HCT116 (cell line): Measurements from ENCODE around the gene MADD. TPM values are rescaled to one million over a fixed set of nuclear protein-coding genes. Genes with fewer than 3 reads are reported as not detected.

Source experiments
- ATAC-seq: fragments of 200-7000 bp; cut with Tn5 transposase; 2 replicates; pipeline ENCODE4 v1.9.1; 2020; ENCODE audit warnings: mild to moderate bottlenecking, moderate library complexity
- BruUV-seq: library from RNA; stranded (reverse); fragments of 400-500 nt; replicated peaks from 2 replicates; lab custom pipeline; 2021; lab: Mats Ljungman, UMichigan
- CTCF ChIA-PET: fragments of 300-600 bp; sonication (Branson Sonifier 250); formaldehyde crosslinking; loops from one replicate; lab custom pipeline; 2021; ENCODE audit warnings: antibody characterized with exemption; lab: Charles Lee
- POLR2A ChIA-PET: fragments of 300-600, 350-600 bp; sonication (Branson Sonifier 250); formaldehyde crosslinking; loops from one replicate; lab custom pipeline; 2021; ENCODE audit warnings: antibody characterized with exemption; lab: Charles Lee
- RAD21 ChIA-PET, 2 experiments: fragments of 300-600 bp; sonication (Branson Sonifier 250); formaldehyde crosslinking; loops; one replicate each; lab custom pipeline; 2023; ENCODE audit warnings: low total read pairs in 2 of 2; ENCODE audit not compliant: uncharacterized antibody in 2 of 2, unreplicated experiment in 2 of 2, low non-redundant PET in 1 of 2; lab: Charles Lee
- DNase-seq: peaks from one replicate; pipeline ENCODE4 v3.0.0-alpha.2; 2010; ENCODE audit warnings: low read depth, low spot score
- H2AFZ ChIP-seq: fragments of 200-600 bp; shearing (Covaris generic), sonication (generic); 2 replicates; pipeline ENCODE4 v1.6.1; 2017; ENCODE audit warnings: low read depth, mixed run types, mixed read lengths, antibody characterized with exemption, low read length; ENCODE audit not compliant: poor library complexity, severe bottlenecking
- H3K27ac ChIP-seq: 2 replicates; pipeline ENCODE4 v1.5.1; 2012; ENCODE audit warnings: low read depth, low read length
- H3K27me3 ChIP-seq: fragments of 200-600 bp; sonication (generic); 2 replicates; pipeline ENCODE4 v1.6.1; 2016; ENCODE audit warnings: mixed run types, low read length, mixed read lengths; ENCODE audit not compliant: insufficient read depth
- H3K36me3 ChIP-seq, 2 experiments: fragments of 200-500 bp in 1 of 2; fragments of 200-600 bp in 1 of 2; sonication (Bioruptor generic) in 1 of 2; sonication (generic) in 1 of 2; 2 replicates each; pipeline versions ENCODE4 v1.5.1 to v1.6.1; 2014 to 2016; ENCODE audit warnings: low read length in 2 of 2, inconsistent platforms in 1 of 2, mixed read lengths in 1 of 2, mixed run types in 1 of 2; ENCODE audit not compliant: insufficient read depth in 2 of 2, control insufficient read depth in 1 of 2
- H3K4me1 ChIP-seq, 2 experiments: fragments of 200-600 bp in 1 of 2; sonication (generic) in 1 of 2; 2 replicates each; pipeline versions ENCODE4 v1.5.1 to v1.6.1; 2012 to 2017; ENCODE audit warnings: low read length in 2 of 2, inconsistent platforms in 1 of 2, mild to moderate bottlenecking in 1 of 2, mixed read lengths in 1 of 2, mixed run types in 1 of 2, moderate library complexity in 1 of 2; ENCODE audit not compliant: insufficient read depth in 2 of 2, control insufficient read depth in 1 of 2
- H3K4me2 ChIP-seq: fragments of 200-600 bp; sonication (generic); 2 replicates; pipeline ENCODE4 v1.6.1; 2017; ENCODE audit warnings: mixed run types, low read length, mixed read lengths
- H3K4me3 ChIP-seq, 2 experiments: fragments of 200-600 bp in 1 of 2; sonication (generic) in 1 of 2; replicated peaks in 1 of 2; 2 replicates each; pipeline ENCODE4 v1.5.1; 2011 to 2016; ENCODE audit warnings: low read length in 2 of 2, control low read depth in 1 of 2, low read depth in 1 of 2, mild to moderate bottlenecking in 1 of 2, mixed read lengths in 1 of 2, mixed run types in 1 of 2
- H3K79me2 ChIP-seq: fragments of 200-600 bp; sonication (generic); 2 replicates; pipeline ENCODE4 v1.6.1; 2017; ENCODE audit warnings: mild to moderate bottlenecking, mixed run types, low read length, moderate library complexity, mixed read lengths; ENCODE audit not compliant: insufficient read depth
- H3K9ac ChIP-seq: fragments of 200-600 bp; sonication (generic); 2 replicates; pipeline ENCODE4 v1.6.1; 2016; ENCODE audit warnings: low read length, mixed read lengths
- H3K9me2 ChIP-seq: fragments of 200-600 bp; sonication (generic), shearing (Covaris generic); 2 replicates; pipeline ENCODE4 v1.6.1; 2017; ENCODE audit warnings: mixed run types, mild to moderate bottlenecking, moderate library complexity; ENCODE audit not compliant: insufficient read depth
- H3K9me3 ChIP-seq, 2 experiments: fragments of 200-500 bp in 1 of 2; fragments of 200-600 bp in 1 of 2; sonication (Bioruptor generic) in 1 of 2; sonication (generic) in 1 of 2; 2 replicates each; pipeline ENCODE4 v1.6.1; 2014 to 2017; ENCODE audit warnings: low read length in 2 of 2, mixed read lengths in 2 of 2, inconsistent platforms in 1 of 2, low read depth in 1 of 2, mild to moderate bottlenecking in 1 of 2, mixed run types in 1 of 2, moderate library complexity in 1 of 2; ENCODE audit not compliant: control insufficient read depth in 1 of 2, insufficient read depth in 1 of 2
- H4K20me1 ChIP-seq: fragments of 200-600 bp; sonication (generic), shearing (Covaris generic); 2 replicates; pipeline ENCODE4 v1.6.1; 2017; ENCODE audit warnings: mixed run types, mild to moderate bottlenecking, moderate library complexity; ENCODE audit not compliant: insufficient read depth
- ELF1 ChIP-seq: IDR thresholded peaks from 2 replicates; pipeline ENCODE4 v1.6.1; 2012; ENCODE audit warnings: low read depth, borderline replicate concordance
- SP1 ChIP-seq: IDR thresholded peaks from 2 replicates; pipeline ENCODE4 v1.6.1; 2012; ENCODE audit warnings: low read depth
- TCF7L2 ChIP-seq: IDR thresholded peaks from 2 replicates; pipeline ENCODE4 v1.7.0; 2011; ENCODE audit warnings: borderline replicate concordance, inconsistent platforms; ENCODE audit not compliant: insufficient read depth, insufficient read length; ENCODE audit errors: extremely low read depth
- YY1 ChIP-seq: IDR thresholded peaks from 2 replicates; pipeline ENCODE4 v1.6.1; 2011; ENCODE audit warnings: low read length, low read depth, moderate library complexity, mild to moderate bottlenecking; ENCODE audit not compliant: insufficient replicate concordance; ENCODE audit errors: extremely low read depth
- ZFX ChIP-seq: fragments of 450-650 bp; IDR thresholded peaks from 2 replicates; pipeline ENCODE4 v1.6.1; 2017
- intact Hi-C: fragments of 100-400 bp; cut with micrococcal nuclease; formaldehyde crosslinking; loops from 2 replicates; pipeline ENCODE4 v1.10.0; 2022
- total RNA-seq: library from RNA; stranded (reverse); gene quantifications from one replicate; pipeline ENCODE4 v1.2.1, GENCODE V29; 2021; ENCODE audit not compliant: unreplicated experiment

The MADD gene
- total RNA-seq, 1 experiment from 2014 or later: 37.1 TPM

DNA sequence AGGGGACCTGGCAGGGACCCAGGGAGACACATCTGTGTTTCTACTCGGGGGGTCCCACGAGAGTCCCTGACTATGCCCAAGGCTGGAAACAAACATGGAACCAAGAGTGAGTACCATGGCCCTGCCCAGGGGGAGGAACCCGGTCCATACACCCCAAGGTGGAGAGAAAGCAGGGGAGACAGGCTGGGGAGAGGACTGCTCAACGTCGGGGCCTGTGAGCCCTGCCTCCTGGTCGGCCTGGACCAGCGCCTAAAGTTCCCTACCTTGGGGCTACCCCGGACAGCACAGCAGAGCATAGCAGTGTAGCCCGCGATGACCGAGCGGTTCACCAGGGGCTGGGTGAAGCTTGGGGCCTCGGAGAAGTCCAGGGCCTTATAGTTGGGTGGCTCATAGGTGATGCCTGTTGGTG, 62.4 kb downstream of the MADD start:
- no peaks in the 10 kb centered on the region; a peak in 1 of 4 replicates for H3K36me3 ChIP-seq
- no peak overlapping the region for H3K4me2 ChIP-seq
- H3K27me3 ChIP-seq: no peaks in the 10 kb centered on the region
- H3K4me1 ChIP-seq: peaks cover 6 to 9% of the 10 kb centered on the region in 2 experiments; a peak in 3 of 4 replicates
- no peak overlapping the region for H3K4me3 ChIP-seq
- RAD21 ChIA-PET: no interaction called here
- TF ChIP-seq SP1: no peak
- no peak for TF ChIP-seq YY1
- intact Hi-C loops: no loop called here
- no peaks in the 10 kb centered on the region for H3K9me3 ChIP-seq
- H3K9me2 ChIP-seq: no peaks in the 10 kb centered on the region
- no peaks in the 10 kb centered on the region for H4K20me1 ChIP-seq
- no TSS peak for BruUV-seq
- H2AFZ ChIP-seq: no peak overlapping the region
- ATAC-seq: no peak
- POLR2A ChIA-PET: no interaction called here
- H3K9ac ChIP-seq: no peak overlapping the region
- no peak overlapping the region for H3K27ac ChIP-seq
- no peaks in the 10 kb centered on the region for H3K79me2 ChIP-seq
- CTCF ChIA-PET: no interaction called here
- DNase-seq: no peak

GRCh38 chr11:47332791-47333525, 63.0 kb downstream of the MADD start:
- intact Hi-C loops: no loop called here
- Histone ChIP-seq H3K27ac (no peak overlapping the region), H3K79me2 (no peaks in the 10 kb centered on the region), H4K20me1 (no peaks in the 10 kb centered on the region), H2AFZ (no peak overlapping the region), H3K4me3 (no peak overlapping the region), H3K9ac (no peak overlapping the region), H3K4me2 (no peak overlapping the region), H3K9me3 (no peaks in the 10 kb centered on the region)
- POLR2A ChIA-PET: no interaction called here
- ATAC-seq: no peak
- no TSS peak for BruUV-seq
- CTCF ChIA-PET: no interaction called here
- TF ChIP-seq TCF7L2 (no peak), ZFX (no peak), ELF1 (no peak)
- TF ChIP-seq, all 23 proteins: peak for 0
- no peak for DNase-seq
- no peaks in the 10 kb centered on the region; a peak in 1 of 4 replicates for H3K36me3 ChIP-seq
- RAD21 ChIA-PET: no interaction called here
- peaks cover 6 to 14% of the 10 kb centered on the region in 2 experiments; a peak in 3 of 4 replicates for H3K4me1 ChIP-seq
- no peaks in the 10 kb centered on the region for H3K27me3 ChIP-seq
- H3K9me2 ChIP-seq: no peaks in the 10 kb centered on the region
